Kidney (tissue), 14 donors: Measurements from ENCODE around the gene RNF169. TPM values are rescaled to one million over a fixed set of nuclear protein-coding genes. Genes with fewer than 3 reads are reported as not detected.

ENCODE experiments used
- DNase-seq, 5 donors: peaks; one replicate each; pipeline ENCODE4 v3.0.0-alpha.2; 2013 to 2020
- FAIRE-seq: peaks from 2 replicates; lab custom pipeline; 2012; peaks lifted over from hg19 to GRCh38; lab: Jason Lieb, UNC
- H3K27ac ChIP-seq, 2 donors: one replicate each; pipeline ENCODE4 v1.7.0; 2013; ENCODE audit warnings: low read depth in 2 of 2, low read length in 2 of 2, inconsistent platforms in 1 of 2
- H3K27me3 ChIP-seq: one replicate; pipeline ENCODE4 v1.7.1; 2013; ENCODE audit warnings: low read length, inconsistent platforms; ENCODE audit not compliant: control insufficient read depth, insufficient read depth
- H3K36me3 ChIP-seq, 3 donors: one replicate each; pipeline versions ENCODE4 v1.7.0 to v1.7.1; 2013; ENCODE audit warnings: low read length in 3 of 3, control low read depth in 1 of 3, inconsistent platforms in 1 of 3; ENCODE audit not compliant: insufficient read depth in 3 of 3, control insufficient read depth in 2 of 3
- H3K4me1 ChIP-seq, 3 donors: one replicate each; pipeline versions ENCODE4 v1.7.0 to v1.7.1; 2013; ENCODE audit warnings: low read length in 3 of 3, inconsistent platforms in 1 of 3, low read depth in 1 of 3; ENCODE audit not compliant: control insufficient read depth in 2 of 3, insufficient read depth in 2 of 3
- H3K4me3 ChIP-seq, 3 donors: one replicate each; pipeline versions ENCODE4 v1.7.0 to v1.8.1; 2013; ENCODE audit warnings: low read length in 3 of 3, control low read depth in 1 of 3, inconsistent platforms in 1 of 3
- H3K9ac ChIP-seq, 3 donors: one replicate each; pipeline versions ENCODE4 v1.7.0 to v1.7.1; 2013; ENCODE audit warnings: low read length in 3 of 3, control low read depth in 1 of 3, inconsistent platforms in 1 of 3
- H3K9me3 ChIP-seq, 3 donors: one replicate each; pipeline versions ENCODE4 v1.7.0 to v1.7.1; 2013; ENCODE audit warnings: low read length in 3 of 3, control low read depth in 1 of 3, inconsistent platforms in 1 of 3; ENCODE audit not compliant: control insufficient read depth in 2 of 3, insufficient read depth in 1 of 3
- intact Hi-C: fragments of 100-400 bp; cut with DNase I; formaldehyde crosslinking; loops from one replicate; pipeline ENCODE4 v1.11.1; 2022
- polyA plus RNA-seq: library from polyadenylated mRNA; stranded (reverse); fragments of 350-450 nt; fragmentation: Illumina TruSeq; extraction: RNeasy Lipid Tissue Mini Kit (QIAGEN cat#74804); gene quantifications from one replicate; pipeline ENCODE4 v1.2.3, GENCODE V29; 2014; ENCODE audit warnings: low read depth, low replicate concordance; ENCODE audit not compliant: insufficient read depth
- total RNA-seq: library from RNA; stranded (reverse); fragmentation: NEBNext Ultra II Directional; extraction: Animal tissue kit (Norgen Biotek cat#: 25700); gene quantifications from one replicate; pipeline ENCODE4 v1.2.1, GENCODE V29; 2021
- TF ChIP-seq, protein P1 (sequence below): IDR thresholded peaks from 3 replicates; pipeline ENCODE4 v1.5.1; 2012; ENCODE audit warnings: mild to moderate bottlenecking, moderate library complexity, borderline replicate concordance; ENCODE audit not compliant: insufficient read depth; ENCODE audit errors: extremely low read depth
- donor health status: control.
- donor health status: control.
- donor health status: control.
- donor health status: control.
- donor health status: control.
- donor health status: DM: yes; HTN: yes; CAD: no.
- donor health status: Normal renal cell carcinoma (clear cell type).

Gene RNF169
- total and polyA plus RNA-seq, 2 donors from 2014 or later = 3.1 to 19.6 TPM

DNA sequence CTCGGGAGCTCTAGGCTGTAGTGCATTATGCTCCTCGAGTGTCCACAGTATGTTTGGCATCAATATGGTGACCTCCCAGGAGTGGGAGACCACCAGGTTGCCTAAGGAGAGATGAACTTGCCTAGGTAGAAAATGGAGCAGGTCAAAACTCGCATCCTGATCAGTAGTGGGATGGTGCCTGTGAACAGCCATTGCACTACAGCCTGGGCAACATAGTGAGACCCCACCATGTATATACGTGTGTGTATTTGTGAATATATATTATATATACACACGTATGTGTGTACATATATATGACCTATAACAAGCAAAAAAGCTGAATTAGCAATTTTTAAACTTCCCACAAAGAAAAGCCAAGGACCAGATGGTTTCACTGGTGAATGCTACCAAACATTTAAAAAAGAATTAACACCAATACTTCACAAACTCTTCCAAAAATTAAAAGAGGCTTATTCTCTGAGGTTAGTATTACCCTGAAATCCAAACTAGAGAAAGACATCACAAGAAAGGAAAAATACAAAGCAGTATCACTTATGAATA is 97.4 kb downstream of the RNF169 start:
- Histone ChIP-seq H3K9ac (no peak overlapping the region), H3K27ac (no peak overlapping the region), H3K36me3 (peaks cover 0 to 54% (median 37%) of the 10 kb centered on the region in 3 donors), H3K4me1 (no peaks in the 10 kb centered on the region), H3K9me3 (no peaks in the 10 kb centered on the region), H3K27me3 (no peaks in the 10 kb centered on the region), H3K4me3 (no peak overlapping the region)
- intact Hi-C loops = no loop called here
- DNase-seq = no peak
- no peak for FAIRE-seq
- TF ChIP-seq, protein P1, sequence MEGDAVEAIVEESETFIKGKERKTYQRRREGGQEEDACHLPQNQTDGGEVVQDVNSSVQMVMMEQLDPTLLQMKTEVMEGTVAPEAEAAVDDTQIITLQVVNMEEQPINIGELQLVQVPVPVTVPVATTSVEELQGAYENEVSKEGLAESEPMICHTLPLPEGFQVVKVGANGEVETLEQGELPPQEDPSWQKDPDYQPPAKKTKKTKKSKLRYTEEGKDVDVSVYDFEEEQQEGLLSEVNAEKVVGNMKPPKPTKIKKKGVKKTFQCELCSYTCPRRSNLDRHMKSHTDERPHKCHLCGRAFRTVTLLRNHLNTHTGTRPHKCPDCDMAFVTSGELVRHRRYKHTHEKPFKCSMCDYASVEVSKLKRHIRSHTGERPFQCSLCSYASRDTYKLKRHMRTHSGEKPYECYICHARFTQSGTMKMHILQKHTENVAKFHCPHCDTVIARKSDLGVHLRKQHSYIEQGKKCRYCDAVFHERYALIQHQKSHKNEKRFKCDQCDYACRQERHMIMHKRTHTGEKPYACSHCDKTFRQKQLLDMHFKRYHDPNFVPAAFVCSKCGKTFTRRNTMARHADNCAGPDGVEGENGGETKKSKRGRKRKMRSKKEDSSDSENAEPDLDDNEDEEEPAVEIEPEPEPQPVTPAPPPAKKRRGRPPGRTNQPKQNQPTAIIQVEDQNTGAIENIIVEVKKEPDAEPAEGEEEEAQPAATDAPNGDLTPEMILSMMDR = no peak

DNA sequence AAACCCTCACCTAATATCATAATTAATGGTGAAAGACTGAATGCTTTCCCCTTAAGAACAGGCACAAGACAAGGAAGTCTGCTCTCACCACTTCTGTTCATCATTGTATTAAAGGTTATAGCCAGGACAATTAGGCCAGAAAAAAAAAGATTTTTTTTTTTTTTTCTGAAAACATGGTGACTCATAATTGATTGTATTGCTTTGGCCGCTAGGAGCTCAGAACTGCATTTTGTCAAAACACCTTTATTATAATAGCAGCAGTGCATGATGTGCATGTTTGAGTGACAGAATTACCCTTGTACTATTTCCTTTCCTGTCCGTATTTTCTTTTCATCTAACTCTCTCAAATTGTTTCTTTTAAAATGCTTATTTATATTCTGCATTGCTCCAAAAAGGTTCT is 98.1 kb downstream of the RNF169 start:
- no peaks in the 10 kb centered on the region for H3K4me1 ChIP-seq
- H3K27me3 ChIP-seq = no peaks in the 10 kb centered on the region
- TF ChIP-seq, protein P1 = no peak
- H3K27ac ChIP-seq = no peak overlapping the region
- intact Hi-C loops = no loop called here
- no peak overlapping the region for H3K4me3 ChIP-seq
- DNase-seq = no peak
- no peak overlapping the region for H3K9ac ChIP-seq
- peaks cover 0 to 57% (median 38%) of the 10 kb centered on the region in 3 donors for H3K36me3 ChIP-seq
- no peak for FAIRE-seq
- H3K9me3 ChIP-seq = no peaks in the 10 kb centered on the region

DNA sequence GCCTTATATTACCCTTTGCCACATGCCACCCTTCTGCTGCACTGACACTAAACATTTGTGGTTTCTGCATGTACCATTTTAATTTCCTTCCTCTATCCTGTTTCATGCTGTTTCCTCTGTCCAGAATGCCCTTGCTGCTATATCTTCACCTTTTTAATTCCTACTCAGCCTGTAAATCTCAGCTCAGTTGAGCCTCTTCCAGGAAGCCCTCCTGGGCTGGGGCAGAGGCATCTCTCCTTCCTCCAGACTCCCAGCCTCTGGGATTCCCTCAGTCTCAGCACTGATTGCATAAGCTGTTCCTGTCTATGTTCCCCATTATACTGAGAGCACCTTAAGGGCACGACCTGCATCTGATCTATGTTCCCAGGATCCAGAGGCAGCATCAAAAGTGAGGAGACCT is 98.7 kb downstream of the RNF169 start:
- Histone ChIP-seq H3K36me3 (peaks cover 0 to 52% (median 35%) of the 10 kb centered on the region in 3 donors), H3K4me1 (no peaks in the 10 kb centered on the region), H3K9me3 (no peaks in the 10 kb centered on the region), H3K9ac (no peak overlapping the region), H3K27me3 (no peaks in the 10 kb centered on the region), H3K4me3 (no peak overlapping the region), H3K27ac (no peak overlapping the region)
- intact Hi-C loops = no loop called here
- FAIRE-seq = no peak
- TF ChIP-seq, protein P1 = no peak
- DNase-seq = no peak

- Histone ChIP-seq H3K4me3 (no peak overlapping the region), H3K36me3 (peaks cover 0 to 47% (median 34%) of the 10 kb centered on the region in 3 donors), H3K9ac (no peak overlapping the region), H3K27me3 (no peaks in the 10 kb centered on the region), H3K4me1 (no peaks in the 10 kb centered on the region), H3K9me3 (no peaks in the 10 kb centered on the region), H3K27ac (no peak overlapping the region)
- FAIRE-seq (no peak), DNase-seq (no peak)
- intact Hi-C loops = no loop called here
- TF ChIP-seq, protein P1 = no peak
Measured at GRCh38 chr11:74847895-74848294, 99.2 kb downstream of the RNF169 start.
